HFFc6 (cell line): ENCODE data around the gene RBM41. TPM values are rescaled to one million over a fixed set of nuclear protein-coding genes. Genes with fewer than 3 reads are reported as not detected.
"Not testable (repeated sequence)": the region's sequence is repeated elsewhere in the genome, so short reads cannot be mapped to it uniquely, and the experiment has no call there.

Experiments
- DNase-seq: peaks from one replicate; pipeline ENCODE4 v3.0.0-alpha.2; 2018
- H3K27ac Mint-ChIP-seq: 2 replicates; pipeline ENCODE4 v1.8.0; 2020; ENCODE audit warnings: mild to moderate bottlenecking, mixed read lengths
- H3K27me3 Mint-ChIP-seq: 2 replicates; pipeline ENCODE4 v1.8.0; 2021; ENCODE audit warnings: mild to moderate bottlenecking, moderate library complexity, mixed read lengths; ENCODE audit not compliant: insufficient read depth
- H3K36me3 Mint-ChIP-seq: 2 replicates; pipeline ENCODE4 v1.8.0; 2021; ENCODE audit warnings: low read depth, mixed read lengths
- H3K4me1 Mint-ChIP-seq: 2 replicates; pipeline ENCODE4 v1.8.0; 2020; ENCODE audit warnings: low read depth, mixed read lengths
- H3K4me3 Mint-ChIP-seq: 2 replicates; pipeline ENCODE4 v1.8.0; 2020; ENCODE audit warnings: mild to moderate bottlenecking, moderate library complexity, mixed read lengths
- H3K9me3 Mint-ChIP-seq: 2 replicates; pipeline ENCODE4 v1.8.0; 2020; ENCODE audit warnings: mild to moderate bottlenecking, mixed read lengths
- CTCF ChIP-seq: fragments of 200-600 bp; sonication (generic); IDR thresholded peaks from 2 replicates; pipeline ENCODE4 v1.5.0; 2021; ENCODE audit warnings: antibody characterized with exemption, mild to moderate bottlenecking
- total RNA-seq, 6 experiments: library from RNA; stranded (reverse); fragmentation: NEBNext Ultra II Directional; extraction: Animal tissue kit (Norgen Biotek cat#: 25700); gene quantifications; 2 replicates in 1 of 6; 3 replicates in 5 of 6; pipeline ENCODE4 v1.2.3, GENCODE V29; 2021

RBM41 gene
- total RNA-seq, 6 experiments from 2014 or later: 11.4 to 14.0 (median 12.7) TPM

- Mint-ChIP-seq H3K36me3 (no peaks in the 10 kb centered on the region), H3K27ac (no peak overlapping the region)
Measured at GRCh38 chrX:107123750-107124149, 5.1 kb upstream of the RBM41 start.

GRCh38 chrX:107119283-107119682 is 661 bp upstream of the RBM41 start:
- Mint-ChIP-seq H3K27ac (no peak overlapping the region), H3K4me3 (peak overlapping the region; percentile 100), H3K9me3 (no peaks in the 10 kb centered on the region), H3K27me3 (peaks cover 1% of the 10 kb centered on the region; the same call in 1 of the 2 replicates), H3K4me1 (peaks cover 23% of the 10 kb centered on the region), H3K36me3 (peaks cover 8% of the 10 kb centered on the region)
- DNase-seq: no peak
- no peak for TF ChIP-seq CTCF

More at GRCh38 chrX:107123750-107124149, 5.1 kb upstream of the RBM41 start:
- no peak for DNase-seq
- H3K27me3 Mint-ChIP-seq: peaks cover 3% of the 10 kb centered on the region
- H3K4me1 Mint-ChIP-seq: peaks cover 8% of the 10 kb centered on the region
- TF ChIP-seq CTCF: no peak
- no peak overlapping the region for H3K4me3 Mint-ChIP-seq
- no peaks in the 10 kb centered on the region for H3K9me3 Mint-ChIP-seq

GRCh38 chrX:107117993-107118321 is 665 bp downstream of the RBM41 start:
- DNase-seq: no peak
- Mint-ChIP-seq H3K27me3 (peaks cover 1% of the 10 kb centered on the region; the same call in 1 of the 2 replicates), H3K4me1 (peaks cover 28% of the 10 kb centered on the region), H3K36me3 (peaks cover 17% of the 10 kb centered on the region), H3K27ac (peak overlapping the region; percentile 96; the same call in 1 of the 2 replicates), H3K9me3 (no peaks in the 10 kb centered on the region), H3K4me3 (peak overlapping the region; percentile 100)
- no peak for TF ChIP-seq CTCF

GRCh38 chrX:107107459-107107858 is 11.2 kb downstream of the RBM41 start:
- H3K27ac Mint-ChIP-seq: no peak overlapping the region; the same call in 1 of the 2 replicates
- no peak for TF ChIP-seq CTCF
- no peaks in the 10 kb centered on the region for H3K27me3 Mint-ChIP-seq
- peaks cover 9% of the 10 kb centered on the region for H3K4me1 Mint-ChIP-seq
- no peaks in the 10 kb centered on the region for H3K9me3 Mint-ChIP-seq
- H3K36me3 Mint-ChIP-seq: peaks cover 16% of the 10 kb centered on the region
- no peak for DNase-seq
- H3K4me3 Mint-ChIP-seq: no peak overlapping the region

GRCh38 chrX:107102980-107103379 is 15.6 kb downstream of the RBM41 start:
- peaks cover 9% of the 10 kb centered on the region for H3K4me1 Mint-ChIP-seq
- peak; percentile 1 for DNase-seq
- H3K9me3 Mint-ChIP-seq: no peaks in the 10 kb centered on the region
- H3K36me3 Mint-ChIP-seq: peaks cover 9% of the 10 kb centered on the region; the same call in 1 of the 2 replicates
- no peak overlapping the region for H3K4me3 Mint-ChIP-seq
- TF ChIP-seq CTCF: peak; percentile 42
- H3K27ac Mint-ChIP-seq: no peak overlapping the region
- H3K27me3 Mint-ChIP-seq: no peaks in the 10 kb centered on the region

- Mint-ChIP-seq H3K27me3 (no peaks in the 10 kb centered on the region; the same call in 1 of the 2 replicates), H3K9me3 (no peaks in the 10 kb centered on the region; the same call in 1 of the 2 replicates), H3K27ac (no peak overlapping the region), H3K4me1 (no peaks in the 10 kb centered on the region), H3K36me3 (peaks cover 33% of the 10 kb centered on the region), H3K4me3 (no peak overlapping the region)
- TF ChIP-seq CTCF: no peak
- DNase-seq: no peak
Measured at GRCh38 chrX:107076158-107076557, 42.5 kb downstream of the RBM41 start.

GRCh38 chrX:107057731-107058130 is 60.9 kb downstream of the RBM41 start:
- not testable (repeated sequence) for DNase-seq, H3K27me3 Mint-ChIP-seq

More at GRCh38 chrX:107057731-107058130, 60.9 kb downstream of the RBM41 start:
- H3K4me3 Mint-ChIP-seq, H3K27ac Mint-ChIP-seq, H3K36me3 Mint-ChIP-seq, H3K4me1 Mint-ChIP-seq, H3K9me3 Mint-ChIP-seq: not testable (repeated sequence)
